WTC11 (cell line): Measurements from ENCODE around the gene ZBTB34. TPM values are rescaled to one million over a fixed set of nuclear protein-coding genes. Genes with fewer than 3 reads are reported as not detected.
A peak's percentile ranks its signal among the peaks of the same experiment; 100 is the strongest.

ENCODE experiments used
- ATAC-seq: fragments of 200-7000 bp; cut with Tn5 transposase; 2 replicates; pipeline ENCODE4 v1.10.0; 2021; ENCODE audit warnings: mild to moderate bottlenecking, moderate library complexity
- CTCF ChIA-PET: fragments of 300-600 bp; sonication (Branson Sonifier 250); formaldehyde crosslinking; loops from one replicate; lab custom pipeline; 2021; ENCODE audit warnings: antibody characterized with exemption; lab: Charles Lee
- POLR2A ChIA-PET: fragments of 350-600 bp; sonication (Branson Sonifier 250); formaldehyde crosslinking; loops from one replicate; lab custom pipeline; 2021; ENCODE audit warnings: antibody characterized with exemption; lab: Charles Lee
- DNase-seq: peaks from one replicate; pipeline ENCODE4 v3.0.0; 2021; ENCODE audit warnings: low spot score
- H3K27ac Mint-ChIP-seq: 2 replicates; pipeline ENCODE4 v1.8.0; 2021; ENCODE audit warnings: mixed read lengths
- H3K27me3 Mint-ChIP-seq: 2 replicates; pipeline ENCODE4 v1.8.0; 2021; ENCODE audit warnings: low read depth, mild to moderate bottlenecking, moderate library complexity, mixed read lengths
- H3K36me3 Mint-ChIP-seq: 2 replicates; pipeline ENCODE4 v1.8.0; 2021; ENCODE audit warnings: mixed read lengths
- H3K4me1 Mint-ChIP-seq: 2 replicates; pipeline ENCODE4 v1.8.0; 2022; ENCODE audit warnings: mixed read lengths
- H3K4me3 Mint-ChIP-seq: 2 replicates; pipeline ENCODE4 v1.8.0; 2021; ENCODE audit warnings: mild to moderate bottlenecking, moderate library complexity, mixed read lengths
- H3K9me3 Mint-ChIP-seq: 2 replicates; pipeline ENCODE4 v1.8.0; 2021; ENCODE audit warnings: mixed read lengths
- ATF1 ChIP-seq: sonication (generic); formaldehyde crosslinking; IDR thresholded peaks from 2 replicates; pipeline ENCODE4 v1.8.1; 2023; ENCODE audit warnings: mild to moderate bottlenecking, moderate library complexity, missing genetic modification reagents
- CREM ChIP-seq: sonication (generic); formaldehyde crosslinking; IDR thresholded peaks from 2 replicates; pipeline ENCODE4 v1.8.1; 2022; ENCODE audit warnings: mild to moderate bottlenecking, missing genetic modification reagents, moderate library complexity
- ELF4 ChIP-seq: sonication (generic); formaldehyde crosslinking; IDR thresholded peaks from 2 replicates; pipeline ENCODE4 v1.8.1; 2022; ENCODE audit warnings: low read depth, mild to moderate bottlenecking, moderate library complexity, missing genetic modification reagents
- EMX1 ChIP-seq: fragments of 250-450 bp; sonication (Bioruptor Pico); IDR thresholded peaks from 2 replicates; pipeline ENCODE4 v1.8.0; 2021; ENCODE audit warnings: mild to moderate bottlenecking
- FOXK1 ChIP-seq: sonication (generic); formaldehyde crosslinking; IDR thresholded peaks from 2 replicates; pipeline ENCODE4 v1.8.0; 2022; ENCODE audit warnings: mild to moderate bottlenecking, moderate library complexity, missing genetic modification reagents
- JAZF1 ChIP-seq: fragments of 250-450 bp; sonication (Bioruptor Pico); IDR thresholded peaks from 2 replicates; pipeline ENCODE4 v1.9.0; 2021; ENCODE audit warnings: moderate library complexity, mild to moderate bottlenecking, inconsistent platforms
- KAT7 ChIP-seq: sonication (generic); formaldehyde crosslinking; IDR thresholded peaks from 2 replicates; pipeline ENCODE4 v1.8.1; 2023; ENCODE audit warnings: missing genetic modification reagents, mild to moderate bottlenecking, borderline replicate concordance
- MYBL2 ChIP-seq: sonication (generic); formaldehyde crosslinking; IDR thresholded peaks from 2 replicates; pipeline ENCODE4 v1.8.1; 2023; ENCODE audit warnings: mild to moderate bottlenecking, moderate library complexity, missing genetic modification reagents
- NFE2L1 ChIP-seq: sonication (generic); formaldehyde crosslinking; IDR thresholded peaks from 2 replicates; pipeline ENCODE4 v1.8.1; 2023; ENCODE audit warnings: missing genetic modification reagents
- NR1H2 ChIP-seq: sonication (generic); formaldehyde crosslinking; IDR thresholded peaks from 2 replicates; pipeline ENCODE4 v1.9.0; 2021; ENCODE audit warnings: mild to moderate bottlenecking, moderate library complexity, missing genetic modification reagents
- TEAD4 ChIP-seq: sonication (generic); formaldehyde crosslinking; IDR thresholded peaks from 2 replicates; pipeline ENCODE4 v1.8.0; 2022; ENCODE audit warnings: mild to moderate bottlenecking, missing genetic modification reagents
- ZBTB21 ChIP-seq: sonication (generic); formaldehyde crosslinking; IDR thresholded peaks from 2 replicates; pipeline ENCODE4 v1.8.1; 2023; ENCODE audit warnings: mild to moderate bottlenecking, missing genetic modification reagents, borderline replicate concordance
- ZNF121 ChIP-seq: sonication (generic); formaldehyde crosslinking; IDR thresholded peaks from 2 replicates; pipeline ENCODE4 v1.8.0; 2023; ENCODE audit warnings: missing genetic modification reagents
- total RNA-seq: library from RNA; stranded (reverse); gene quantifications from 3 replicates; pipeline ENCODE4 v1.2.3, GENCODE V29; 2021
- TF ChIP-seq, protein P1 (sequence below): fragments of 250-450 bp; sonication (Bioruptor Pico); IDR thresholded peaks from 2 replicates; pipeline ENCODE4 v1.9.0; 2021; ENCODE audit warnings: mild to moderate bottlenecking
- TF ChIP-seq, protein P2 (sequence below): sonication (generic); formaldehyde crosslinking; IDR thresholded peaks from 2 replicates; pipeline ENCODE4 v1.8.0; 2022; ENCODE audit warnings: mild to moderate bottlenecking, missing genetic modification reagents
- TF ChIP-seq, protein P3 (sequence below): fragments of 250-450 bp; sonication (Bioruptor Pico); IDR thresholded peaks from 2 replicates; pipeline ENCODE4 v1.9.0; 2021; ENCODE audit warnings: moderate library complexity, mild to moderate bottlenecking, inconsistent platforms, borderline replicate concordance
- TF ChIP-seq, protein P4 (sequence below): sonication (generic); formaldehyde crosslinking; IDR thresholded peaks from 2 replicates; pipeline ENCODE4 v1.8.1; 2023; ENCODE audit warnings: mild to moderate bottlenecking, missing genetic modification reagents
- TF ChIP-seq, protein P5 (sequence below): fragments of 250-450 bp; sonication (Bioruptor Pico); conservative IDR thresholded peaks from 2 replicates; pipeline ENCODE4 v1.9.0; 2021; ENCODE audit warnings: mild to moderate bottlenecking
- TF ChIP-seq, protein P6 (sequence below): sonication (generic); formaldehyde crosslinking; IDR thresholded peaks from 2 replicates; pipeline ENCODE4 v1.8.0; 2022; ENCODE audit warnings: mild to moderate bottlenecking, missing genetic modification reagents
- TF ChIP-seq, protein P7 (sequence below): sonication (generic); formaldehyde crosslinking; IDR thresholded peaks from 2 replicates; pipeline ENCODE4 v1.8.1; 2023; ENCODE audit warnings: mild to moderate bottlenecking, missing genetic modification reagents, moderate library complexity

Gene ZBTB34
- total RNA-seq, 1 experiment from 2014 or later, result 18.4 TPM

DNA sequence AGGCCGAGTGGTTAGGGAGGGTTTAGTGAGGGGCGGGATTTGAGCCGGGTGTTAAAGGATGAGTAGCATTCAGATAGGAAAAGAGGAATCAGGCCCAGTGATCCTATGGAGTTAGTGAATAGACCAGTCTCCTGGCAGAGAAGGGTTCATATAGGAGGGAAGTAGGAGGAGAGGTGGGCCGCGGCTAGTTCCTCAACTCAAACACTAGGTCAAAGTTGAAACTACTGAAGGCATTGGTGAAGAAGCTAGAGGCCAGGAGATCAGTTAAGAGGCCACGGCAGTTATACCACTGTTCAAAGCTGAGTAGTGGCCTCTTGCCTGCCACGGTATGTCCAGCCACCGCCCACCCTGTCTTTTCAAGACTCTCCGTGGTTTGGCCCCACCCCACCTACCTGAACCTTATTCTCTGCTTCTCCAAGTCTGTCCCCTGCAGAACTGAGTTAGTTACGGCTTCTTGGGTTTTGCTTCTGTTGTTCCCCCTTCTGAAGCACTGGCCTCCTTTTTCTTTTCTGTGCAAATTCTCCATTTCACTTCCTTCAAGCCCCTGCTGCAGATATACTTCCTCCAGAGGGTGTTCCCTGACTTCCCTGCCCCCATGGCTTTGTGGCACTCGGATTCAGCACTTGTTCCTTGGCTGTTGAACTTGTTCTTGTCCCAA is 1.8 kb downstream of the ZBTB34 start:
- peaks cover 17% of the 10 kb centered on the region for H3K27me3 Mint-ChIP-seq
- POLR2A ChIA-PET, result no interaction called here
- DNase-seq (no peak), ATAC-seq (peak; percentile 9)
- TF ChIP-seq ZBTB21 (no peak), FOXK1 (no peak), CREM (CRISPR knock-in tag) (no peak), KAT7 (CRISPR knock-in tag) (no peak), TEAD4 (no peak), EMX1 (CRISPR knock-in tag) (no peak), NR1H2 (CRISPR knock-in tag) (no peak), NFE2L1 (CRISPR knock-in tag) (no peak), MYBL2 (CRISPR knock-in tag) (no peak), ELF4 (CRISPR knock-in tag) (no peak)
- TF ChIP-seq, protein P1, sequence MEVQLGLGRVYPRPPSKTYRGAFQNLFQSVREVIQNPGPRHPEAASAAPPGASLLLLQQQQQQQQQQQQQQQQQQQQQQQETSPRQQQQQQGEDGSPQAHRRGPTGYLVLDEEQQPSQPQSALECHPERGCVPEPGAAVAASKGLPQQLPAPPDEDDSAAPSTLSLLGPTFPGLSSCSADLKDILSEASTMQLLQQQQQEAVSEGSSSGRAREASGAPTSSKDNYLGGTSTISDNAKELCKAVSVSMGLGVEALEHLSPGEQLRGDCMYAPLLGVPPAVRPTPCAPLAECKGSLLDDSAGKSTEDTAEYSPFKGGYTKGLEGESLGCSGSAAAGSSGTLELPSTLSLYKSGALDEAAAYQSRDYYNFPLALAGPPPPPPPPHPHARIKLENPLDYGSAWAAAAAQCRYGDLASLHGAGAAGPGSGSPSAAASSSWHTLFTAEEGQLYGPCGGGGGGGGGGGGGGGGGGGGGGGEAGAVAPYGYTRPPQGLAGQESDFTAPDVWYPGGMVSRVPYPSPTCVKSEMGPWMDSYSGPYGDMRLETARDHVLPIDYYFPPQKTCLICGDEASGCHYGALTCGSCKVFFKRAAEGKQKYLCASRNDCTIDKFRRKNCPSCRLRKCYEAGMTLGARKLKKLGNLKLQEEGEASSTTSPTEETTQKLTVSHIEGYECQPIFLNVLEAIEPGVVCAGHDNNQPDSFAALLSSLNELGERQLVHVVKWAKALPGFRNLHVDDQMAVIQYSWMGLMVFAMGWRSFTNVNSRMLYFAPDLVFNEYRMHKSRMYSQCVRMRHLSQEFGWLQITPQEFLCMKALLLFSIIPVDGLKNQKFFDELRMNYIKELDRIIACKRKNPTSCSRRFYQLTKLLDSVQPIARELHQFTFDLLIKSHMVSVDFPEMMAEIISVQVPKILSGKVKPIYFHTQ (CRISPR knock-in tag), result no peak
- TF ChIP-seq, protein P2, sequence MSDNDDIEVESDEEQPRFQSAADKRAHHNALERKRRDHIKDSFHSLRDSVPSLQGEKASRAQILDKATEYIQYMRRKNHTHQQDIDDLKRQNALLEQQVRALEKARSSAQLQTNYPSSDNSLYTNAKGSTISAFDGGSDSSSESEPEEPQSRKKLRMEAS (CRISPR knock-in tag), result no peak
- TF ChIP-seq, protein P3, sequence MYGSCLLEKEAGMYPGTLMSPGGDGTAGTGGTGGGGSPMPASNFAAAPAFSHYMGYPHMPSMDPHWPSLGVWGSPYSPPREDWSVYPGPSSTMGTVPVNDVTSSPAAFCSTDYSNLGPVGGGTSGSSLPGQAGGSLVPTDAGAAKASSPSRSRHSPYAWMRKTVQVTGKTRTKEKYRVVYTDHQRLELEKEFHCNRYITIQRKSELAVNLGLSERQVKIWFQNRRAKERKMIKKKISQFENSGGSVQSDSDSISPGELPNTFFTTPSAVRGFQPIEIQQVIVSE (CRISPR knock-in tag), result no peak
- TF ChIP-seq, protein P4, sequence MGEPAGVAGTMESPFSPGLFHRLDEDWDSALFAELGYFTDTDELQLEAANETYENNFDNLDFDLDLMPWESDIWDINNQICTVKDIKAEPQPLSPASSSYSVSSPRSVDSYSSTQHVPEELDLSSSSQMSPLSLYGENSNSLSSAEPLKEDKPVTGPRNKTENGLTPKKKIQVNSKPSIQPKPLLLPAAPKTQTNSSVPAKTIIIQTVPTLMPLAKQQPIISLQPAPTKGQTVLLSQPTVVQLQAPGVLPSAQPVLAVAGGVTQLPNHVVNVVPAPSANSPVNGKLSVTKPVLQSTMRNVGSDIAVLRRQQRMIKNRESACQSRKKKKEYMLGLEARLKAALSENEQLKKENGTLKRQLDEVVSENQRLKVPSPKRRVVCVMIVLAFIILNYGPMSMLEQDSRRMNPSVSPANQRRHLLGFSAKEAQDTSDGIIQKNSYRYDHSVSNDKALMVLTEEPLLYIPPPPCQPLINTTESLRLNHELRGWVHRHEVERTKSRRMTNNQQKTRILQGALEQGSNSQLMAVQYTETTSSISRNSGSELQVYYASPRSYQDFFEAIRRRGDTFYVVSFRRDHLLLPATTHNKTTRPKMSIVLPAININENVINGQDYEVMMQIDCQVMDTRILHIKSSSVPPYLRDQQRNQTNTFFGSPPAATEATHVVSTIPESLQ (CRISPR knock-in tag), result no peak
- TF ChIP-seq, protein P5, sequence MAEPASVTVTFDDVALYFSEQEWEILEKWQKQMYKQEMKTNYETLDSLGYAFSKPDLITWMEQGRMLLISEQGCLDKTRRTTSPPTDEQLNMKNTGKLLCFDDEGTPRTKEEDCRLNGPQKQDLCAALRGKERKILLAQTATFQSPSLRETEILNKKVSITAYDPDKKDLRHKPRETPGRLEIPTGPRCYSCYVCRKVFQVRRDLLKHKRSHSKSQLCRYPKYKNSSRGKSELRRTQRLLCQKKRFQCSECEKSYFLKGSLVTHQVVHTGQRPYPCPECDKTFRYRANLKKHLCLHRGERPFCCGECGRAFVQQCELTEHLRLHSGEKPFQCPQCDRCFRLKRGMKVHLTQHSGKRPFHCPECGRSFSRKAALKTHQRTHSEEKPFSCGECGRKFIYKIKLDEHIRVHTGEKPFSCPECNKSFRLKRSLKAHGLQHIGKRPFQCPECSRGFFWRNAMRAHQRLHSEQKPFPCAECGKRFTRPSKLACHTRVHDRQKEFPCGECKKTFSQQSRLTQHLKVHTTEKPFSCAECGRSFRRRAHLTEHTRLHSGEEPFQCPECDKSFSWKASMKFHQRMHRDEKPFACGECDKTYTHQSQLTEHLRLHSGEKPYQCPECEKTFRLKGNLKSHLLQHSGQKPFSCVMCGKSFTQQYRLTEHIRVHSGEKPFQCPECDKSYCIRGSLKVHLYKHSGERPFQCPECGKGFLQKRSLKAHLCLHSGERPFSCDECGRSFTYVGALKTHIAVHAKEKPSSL, result no peak
- TF ChIP-seq, protein P6, sequence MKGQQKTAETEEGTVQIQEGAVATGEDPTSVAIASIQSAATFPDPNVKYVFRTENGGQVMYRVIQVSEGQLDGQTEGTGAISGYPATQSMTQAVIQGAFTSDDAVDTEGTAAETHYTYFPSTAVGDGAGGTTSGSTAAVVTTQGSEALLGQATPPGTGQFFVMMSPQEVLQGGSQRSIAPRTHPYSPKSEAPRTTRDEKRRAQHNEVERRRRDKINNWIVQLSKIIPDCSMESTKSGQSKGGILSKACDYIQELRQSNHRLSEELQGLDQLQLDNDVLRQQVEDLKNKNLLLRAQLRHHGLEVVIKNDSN, result no peak
- CTCF ChIA-PET, result interaction anchor here (2.9 kb wide), 1 partner anchor 52 kb away, joined by 9 read pairs; the partner anchor contains the start of gene RALGPS1
- H3K4me1 Mint-ChIP-seq, result peaks cover 24% of the 10 kb centered on the region
- H3K27ac Mint-ChIP-seq, result peak overlapping the region; percentile 73
- H3K36me3 Mint-ChIP-seq, result peaks cover 16% of the 10 kb centered on the region
- H3K4me3 Mint-ChIP-seq, result peak overlapping the region; percentile 81
- H3K9me3 Mint-ChIP-seq, result no peaks in the 10 kb centered on the region

DNA sequence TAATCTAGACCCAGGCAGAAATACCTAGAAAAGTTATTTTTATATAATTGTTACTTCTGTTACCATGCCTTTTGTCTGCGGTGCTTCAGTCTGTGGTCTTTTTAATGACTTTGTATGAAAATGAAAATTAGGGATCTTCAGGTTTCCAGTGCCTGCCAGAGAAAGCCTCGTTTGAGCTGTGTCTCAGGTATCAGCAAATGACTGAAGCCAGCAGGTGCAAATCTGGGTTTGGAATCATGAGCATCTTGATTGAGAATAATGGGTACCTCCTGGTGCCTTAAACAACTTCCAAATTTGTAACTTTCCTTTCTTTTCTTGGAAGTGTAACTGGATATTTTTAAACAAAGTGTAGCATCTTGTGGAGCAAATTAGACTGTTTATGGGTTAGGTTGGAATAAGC is 4.3 kb downstream of the ZBTB34 start:
- peaks cover 46% of the 10 kb centered on the region for H3K4me1 Mint-ChIP-seq
- peaks cover 17% of the 10 kb centered on the region for H3K36me3 Mint-ChIP-seq
- TF ChIP-seq, protein P7, sequence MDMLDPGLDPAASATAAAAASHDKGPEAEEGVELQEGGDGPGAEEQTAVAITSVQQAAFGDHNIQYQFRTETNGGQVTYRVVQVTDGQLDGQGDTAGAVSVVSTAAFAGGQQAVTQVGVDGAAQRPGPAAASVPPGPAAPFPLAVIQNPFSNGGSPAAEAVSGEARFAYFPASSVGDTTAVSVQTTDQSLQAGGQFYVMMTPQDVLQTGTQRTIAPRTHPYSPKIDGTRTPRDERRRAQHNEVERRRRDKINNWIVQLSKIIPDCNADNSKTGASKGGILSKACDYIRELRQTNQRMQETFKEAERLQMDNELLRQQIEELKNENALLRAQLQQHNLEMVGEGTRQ (CRISPR knock-in tag), result no peak
- no peak for TF ChIP-seq ATF1 (CRISPR knock-in tag)
- TF ChIP-seq, protein P3 (CRISPR knock-in tag), result no peak
- TF ChIP-seq TEAD4, result no peak
- TF ChIP-seq JAZF1 (CRISPR knock-in tag), result no peak
- no peak for TF ChIP-seq ZNF121 (CRISPR knock-in tag)
- ATAC-seq (no peak), DNase-seq (no peak)
- H3K9me3 Mint-ChIP-seq, result no peaks in the 10 kb centered on the region
- ChIA-PET CTCF (no interaction called here), POLR2A (no interaction called here)
- no peaks in the 10 kb centered on the region for H3K27me3 Mint-ChIP-seq
- H3K27ac Mint-ChIP-seq, result peak overlapping the region; percentile 3; the same call in 1 of the 2 replicates
- H3K4me3 Mint-ChIP-seq, result no peak overlapping the region
